ENCODE measurements around the gene SLIT3. TPM values are rescaled to one million over a fixed set of nuclear protein-coding genes. Genes with fewer than 3 reads are reported as not detected.

Gene SLIT3
- total RNA-seq, 4 donors from 2014 or later = 0.72 to 37.4 (median 5.3) TPM

DNA sequence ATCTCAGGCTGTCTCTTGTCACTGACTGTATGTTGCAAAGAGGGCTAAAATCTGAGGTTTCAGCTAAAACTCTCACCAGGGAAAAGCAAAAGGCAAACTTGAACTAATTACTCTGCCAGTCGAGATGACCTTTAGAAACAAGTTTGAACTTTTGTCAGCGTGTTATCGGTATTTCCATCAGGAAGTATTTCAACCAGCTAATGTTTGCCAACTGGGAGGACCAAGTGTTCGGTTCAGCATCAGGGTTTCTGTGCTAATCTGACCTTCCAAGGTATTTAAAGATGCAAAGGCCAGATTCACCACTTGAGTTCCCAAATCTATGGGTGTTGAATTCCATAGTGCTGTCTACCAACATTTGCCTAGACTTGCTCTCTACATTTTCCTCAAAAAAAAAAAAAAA is 230.5 kb downstream of the SLIT3 start:
- TF ChIP-seq POLR2A (IDR thresholded peaks at IDR 0.05) = no peak
- TF ChIP-seq, protein P1, sequence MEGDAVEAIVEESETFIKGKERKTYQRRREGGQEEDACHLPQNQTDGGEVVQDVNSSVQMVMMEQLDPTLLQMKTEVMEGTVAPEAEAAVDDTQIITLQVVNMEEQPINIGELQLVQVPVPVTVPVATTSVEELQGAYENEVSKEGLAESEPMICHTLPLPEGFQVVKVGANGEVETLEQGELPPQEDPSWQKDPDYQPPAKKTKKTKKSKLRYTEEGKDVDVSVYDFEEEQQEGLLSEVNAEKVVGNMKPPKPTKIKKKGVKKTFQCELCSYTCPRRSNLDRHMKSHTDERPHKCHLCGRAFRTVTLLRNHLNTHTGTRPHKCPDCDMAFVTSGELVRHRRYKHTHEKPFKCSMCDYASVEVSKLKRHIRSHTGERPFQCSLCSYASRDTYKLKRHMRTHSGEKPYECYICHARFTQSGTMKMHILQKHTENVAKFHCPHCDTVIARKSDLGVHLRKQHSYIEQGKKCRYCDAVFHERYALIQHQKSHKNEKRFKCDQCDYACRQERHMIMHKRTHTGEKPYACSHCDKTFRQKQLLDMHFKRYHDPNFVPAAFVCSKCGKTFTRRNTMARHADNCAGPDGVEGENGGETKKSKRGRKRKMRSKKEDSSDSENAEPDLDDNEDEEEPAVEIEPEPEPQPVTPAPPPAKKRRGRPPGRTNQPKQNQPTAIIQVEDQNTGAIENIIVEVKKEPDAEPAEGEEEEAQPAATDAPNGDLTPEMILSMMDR (IDR thresholded peaks at IDR 0.05) = no peak
- Histone ChIP-seq H3K36me3 (no peaks in the 10 kb centered on the region), H3K4me1 (peaks cover 0 to 11% (median 0%) of the 10 kb centered on the region in 3 donors), H3K4me3 (no peak overlapping the region), H3K27me3 (peaks cover 0 to 3% (median 0%) of the 10 kb centered on the region in 4 donors), H3K9me3 (no peaks in the 10 kb centered on the region), H3K27ac (no peak overlapping the region)
- WGBS, 2 donors = 30 to 34% methylated on average over 4 of the region's 4 CpGs
- intact Hi-C loops (cut with DNase I) = no loop called here
- DNase-seq = no peak

DNA sequence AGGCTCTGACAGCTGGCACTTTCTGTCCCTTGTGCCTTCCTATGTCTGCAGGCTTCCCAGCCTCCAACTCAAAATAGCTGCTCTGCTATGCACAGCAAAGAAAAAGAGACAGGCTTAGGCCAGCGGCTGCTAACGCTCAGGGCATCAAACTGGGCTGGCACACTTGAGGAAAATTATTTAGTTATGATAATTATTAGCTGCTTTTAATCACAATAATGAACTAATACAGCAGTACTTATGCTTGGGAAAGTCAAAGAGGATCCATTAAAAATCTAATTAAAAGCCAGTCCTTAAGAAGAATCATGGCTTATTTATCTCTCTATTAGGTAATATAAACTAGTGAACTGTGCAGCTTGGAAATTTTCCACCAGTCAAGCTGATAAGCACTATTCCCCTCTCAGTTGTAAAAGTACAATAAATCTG is 233.2 kb downstream of the SLIT3 start:
- H3K4me1 ChIP-seq = peaks cover 0 to 11% (median 0%) of the 10 kb centered on the region in 3 donors
- 63 to 73% methylated on average over 2 of the region's 2 CpGs for WGBS, 2 donors
- no peak for DNase-seq
- H3K9me3 ChIP-seq = no peaks in the 10 kb centered on the region
- TF ChIP-seq, protein P1 (IDR thresholded peaks at IDR 0.05) = no peak
- no peak for TF ChIP-seq POLR2A (IDR thresholded peaks at IDR 0.05)
- intact Hi-C loops (cut with DNase I) = no loop called here
- H3K27me3 ChIP-seq = peaks cover 0 to 22% (median 0%) of the 10 kb centered on the region in 4 donors
- H3K36me3 ChIP-seq = no peaks in the 10 kb centered on the region
- H3K4me3 ChIP-seq = no peak overlapping the region
- peak overlapping the region in 2 of 4 donors; percentile 2 to 29 for H3K27ac ChIP-seq

DNA sequence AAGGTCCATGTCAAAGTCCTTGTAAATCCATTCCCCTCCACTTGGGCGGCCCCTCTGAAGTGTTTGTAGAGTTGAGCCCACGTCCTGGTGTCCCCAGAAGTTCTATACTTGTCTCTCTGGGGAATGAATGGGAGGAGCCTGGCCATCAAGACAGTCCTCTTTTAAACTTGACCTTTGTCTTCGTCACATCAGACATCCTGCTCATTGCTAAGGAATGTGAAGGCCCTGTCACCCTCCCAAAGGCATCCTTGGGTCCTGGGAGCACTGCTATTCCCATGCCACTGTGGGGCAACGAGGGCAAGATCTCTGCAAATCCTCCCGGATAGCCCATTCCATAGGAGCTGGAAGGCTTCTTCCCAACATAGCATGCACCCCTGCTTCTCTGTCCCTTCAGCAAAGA is 235.5 kb downstream of the SLIT3 start:
- Histone ChIP-seq H3K4me1 (peaks cover 0 to 11% (median 0%) of the 10 kb centered on the region in 3 donors), H3K27ac (peak overlapping the region in 2 of 4 donors; percentile 12 to 33), H3K36me3 (no peaks in the 10 kb centered on the region), H3K9me3 (no peaks in the 10 kb centered on the region), H3K4me3 (no peak overlapping the region), H3K27me3 (peaks cover 0 to 26% (median 0%) of the 10 kb centered on the region in 4 donors)
- intact Hi-C loops (cut with DNase I) = no loop called here
- DNase-seq = no peak
- WGBS, 2 donors = 76 to 94% methylated on average over 3 to 5 of the region's 5 CpGs
- TF ChIP-seq, protein P1 (IDR thresholded peaks at IDR 0.05) = no peak
- no peak for TF ChIP-seq POLR2A (IDR thresholded peaks at IDR 0.05)

DNA sequence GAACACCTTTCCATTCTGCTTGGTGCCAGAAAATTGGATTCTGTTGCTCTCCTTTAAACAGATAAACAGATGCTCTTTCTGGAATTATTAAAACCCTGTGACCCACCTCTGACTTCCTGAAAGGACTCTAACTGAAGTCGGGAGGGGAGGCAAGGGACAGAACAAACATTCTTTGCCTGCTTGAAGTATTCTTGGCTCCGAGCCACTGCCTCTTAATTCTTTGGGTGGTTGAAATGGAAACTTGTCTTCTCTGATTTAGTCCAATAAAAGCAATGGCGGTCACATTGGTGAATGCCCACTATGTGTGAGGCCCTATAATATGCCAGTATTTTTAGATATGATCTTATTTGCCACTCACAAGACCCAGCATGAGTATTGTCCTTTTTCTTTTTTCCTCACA is 236.8 kb downstream of the SLIT3 start:
- 40 to 47% methylated on average over 3 of the region's 3 CpGs for WGBS, 2 donors
- Histone ChIP-seq H3K36me3 (no peaks in the 10 kb centered on the region), H3K9me3 (no peaks in the 10 kb centered on the region), H3K4me3 (no peak overlapping the region), H3K27ac (peak overlapping the region in 1 of 4 donors; percentile 1), H3K4me1 (peaks cover 0 to 11% (median 0%) of the 10 kb centered on the region in 3 donors), H3K27me3 (peaks cover 0 to 26% (median 0%) of the 10 kb centered on the region in 4 donors)
- intact Hi-C loops (cut with DNase I) = no loop called here
- TF ChIP-seq POLR2A (IDR thresholded peaks at IDR 0.05) = no peak
- TF ChIP-seq, protein P1 (IDR thresholded peaks at IDR 0.05) = no peak
- DNase-seq = no peak

DNA sequence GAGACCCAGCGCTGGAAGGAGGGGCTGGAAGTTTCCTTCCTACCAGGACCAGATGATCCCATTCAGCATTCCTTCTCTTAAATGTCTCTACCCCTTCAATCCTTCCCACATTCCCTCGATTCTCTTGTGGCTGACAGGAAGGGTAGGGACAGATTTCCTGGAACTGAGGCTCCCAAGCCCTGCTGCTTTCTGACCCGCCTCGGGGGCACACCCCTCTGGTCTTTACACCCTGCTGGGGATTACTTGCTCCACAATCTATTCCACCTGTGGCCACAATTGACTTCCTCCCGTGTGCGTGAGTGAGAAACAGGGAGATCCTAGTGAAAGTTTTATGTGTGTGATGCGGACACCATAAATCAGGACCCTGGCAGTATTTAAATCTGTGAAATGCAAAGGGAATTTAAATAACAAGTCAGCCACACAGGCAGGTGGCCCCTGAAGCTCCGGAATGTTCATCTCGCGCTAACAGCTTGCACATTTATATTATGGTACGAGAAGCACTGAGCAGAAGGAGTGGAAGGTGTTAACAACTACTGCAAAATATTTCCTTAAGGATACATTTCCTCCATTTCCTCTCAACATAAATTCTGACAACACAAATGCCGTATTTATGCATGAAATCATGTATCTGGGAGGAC is 237.5 kb downstream of the SLIT3 start:
- H3K4me3 ChIP-seq = no peak overlapping the region
- 66 to 74% methylated on average over 10 to 11 of the region's 12 CpGs for WGBS, 2 donors
- intact Hi-C loops (cut with DNase I) = no loop called here
- DNase-seq = no peak
- H3K27ac ChIP-seq = no peak overlapping the region
- no peaks in the 10 kb centered on the region for H3K9me3 ChIP-seq
- H3K36me3 ChIP-seq = no peaks in the 10 kb centered on the region
- peaks cover 0 to 11% (median 0%) of the 10 kb centered on the region in 3 donors for H3K4me1 ChIP-seq
- peaks cover 0 to 26% (median 0%) of the 10 kb centered on the region in 4 donors for H3K27me3 ChIP-seq
- no peak for TF ChIP-seq POLR2A (IDR thresholded peaks at IDR 0.05)
- TF ChIP-seq, protein P1 (IDR thresholded peaks at IDR 0.05) = no peak
